Tibial nerve (tissue), 4 donors: ENCODE results near the gene ALDH1L1. TPM values are rescaled to one million over a fixed set of nuclear protein-coding genes. Genes with fewer than 3 reads are reported as not detected.

ENCODE experiments used
- DNase-seq, 2 donors: peaks; one replicate each; pipeline ENCODE4 v3.0.0-alpha.2; 2019; ENCODE audit warnings: low spot score in 2 of 2
- H3K27ac ChIP-seq, 4 donors: fragments of 200-600 bp; sonication (generic) in 3 of 4; one replicate each; pipeline ENCODE4 v1.5.1; 2017 to 2019; ENCODE audit warnings: mild to moderate bottlenecking in 1 of 4
- H3K27me3 ChIP-seq, 2 donors: fragments of 200-600 bp; sonication (generic) in 1 of 2; one replicate each; pipeline versions ENCODE4 v1.5.1 to v1.6.0; 2017 to 2019
- H3K36me3 ChIP-seq, 3 donors: fragments of 200-600 bp; sonication (generic); one replicate each; pipeline ENCODE4 v1.5.1; 2018 to 2019
- H3K4me1 ChIP-seq, 4 donors: fragments of 200-600 bp; sonication (generic) in 3 of 4; one replicate each; pipeline ENCODE4 v1.5.1; 2017 to 2019
- H3K4me3 ChIP-seq, 4 donors: fragments of 200-600 bp; sonication (generic) in 3 of 4; one replicate each; pipeline ENCODE4 v1.5.1; 2017 to 2019; ENCODE audit warnings: mild to moderate bottlenecking in 1 of 4, moderate library complexity in 1 of 4
- H3K9me3 ChIP-seq, 4 donors: fragments of 200-600 bp; sonication (generic) in 3 of 4; one replicate each; pipeline ENCODE4 v1.5.1; 2017 to 2019
- EP300 ChIP-seq, 2 donors: sonication (generic); formaldehyde crosslinking; IDR thresholded peaks; one replicate each; pipeline ENCODE4 v1.6.1; 2017; ENCODE audit warnings: antibody characterized with exemption in 2 of 2, mild to moderate bottlenecking in 1 of 2
- POLR2A ChIP-seq, 2 donors: fragments of 450-650 bp; IDR thresholded peaks; one replicate each; pipeline ENCODE4 v1.6.1; 2017; ENCODE audit warnings: antibody characterized with exemption in 2 of 2, mild to moderate bottlenecking in 2 of 2, moderate library complexity in 2 of 2
- WGBS, 2 donors: methylation state at CpG; one replicate each; pipeline ENCODE4 v1.1.5; 2018; 5-methylcytosine and 5-hydroxymethylcytosine counted together
- total RNA-seq, 4 donors: library from RNA; depleted of rRNA; stranded (reverse); fragments of >200 nt; gene quantifications; one replicate each; pipeline ENCODE4 v1.1.0, GENCODE V29; 2016
- TF ChIP-seq, protein P1 (sequence below), 5 experiments: fragments of 200-600 bp in 3 of 5; fragments of 450-650 bp in 2 of 5; sonication (generic) in 3 of 5; IDR thresholded peaks; one replicate each; pipeline ENCODE4 v1.5.1; 2016 to 2019; ENCODE audit warnings: antibody characterized with exemption in 5 of 5, mild to moderate bottlenecking in 3 of 5, moderate library complexity in 2 of 5

ALDH1L1 gene
- total RNA-seq, 4 donors from 2014 or later: 34.5 to 87.3 (median 50.8) TPM

- Histone ChIP-seq H3K9me3 (no peaks in the 10 kb centered on the region), H3K36me3 (no peaks in the 10 kb centered on the region), H3K27me3 (no peaks in the 10 kb centered on the region), H3K27ac (no peak overlapping the region), H3K4me1 (no peaks in the 10 kb centered on the region), H3K4me3 (no peak overlapping the region)
- DNase-seq: no peak
- TF ChIP-seq POLR2A (IDR thresholded peaks at IDR 0.05) (no peak), EP300 (IDR thresholded peaks at IDR 0.05) (no peak)
- TF ChIP-seq, protein P1, sequence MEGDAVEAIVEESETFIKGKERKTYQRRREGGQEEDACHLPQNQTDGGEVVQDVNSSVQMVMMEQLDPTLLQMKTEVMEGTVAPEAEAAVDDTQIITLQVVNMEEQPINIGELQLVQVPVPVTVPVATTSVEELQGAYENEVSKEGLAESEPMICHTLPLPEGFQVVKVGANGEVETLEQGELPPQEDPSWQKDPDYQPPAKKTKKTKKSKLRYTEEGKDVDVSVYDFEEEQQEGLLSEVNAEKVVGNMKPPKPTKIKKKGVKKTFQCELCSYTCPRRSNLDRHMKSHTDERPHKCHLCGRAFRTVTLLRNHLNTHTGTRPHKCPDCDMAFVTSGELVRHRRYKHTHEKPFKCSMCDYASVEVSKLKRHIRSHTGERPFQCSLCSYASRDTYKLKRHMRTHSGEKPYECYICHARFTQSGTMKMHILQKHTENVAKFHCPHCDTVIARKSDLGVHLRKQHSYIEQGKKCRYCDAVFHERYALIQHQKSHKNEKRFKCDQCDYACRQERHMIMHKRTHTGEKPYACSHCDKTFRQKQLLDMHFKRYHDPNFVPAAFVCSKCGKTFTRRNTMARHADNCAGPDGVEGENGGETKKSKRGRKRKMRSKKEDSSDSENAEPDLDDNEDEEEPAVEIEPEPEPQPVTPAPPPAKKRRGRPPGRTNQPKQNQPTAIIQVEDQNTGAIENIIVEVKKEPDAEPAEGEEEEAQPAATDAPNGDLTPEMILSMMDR (IDR thresholded peaks at IDR 0.05): no peak
- 92% methylated on average over 2 of the region's 2 CpGs; no CpG with 5 or more reads in 1 of the 2 donors for WGBS, 2 donors
Observed at GRCh38 chr3:126155280-126155640, 25.1 kb downstream of the ALDH1L1 start.

- WGBS, 2 donors: 91 to 92% methylated on average over 7 to 12 of the region's 13 CpGs
- DNase-seq: no peak
- TF ChIP-seq, protein P1 (IDR thresholded peaks at IDR 0.05): no peak
- TF ChIP-seq POLR2A (IDR thresholded peaks at IDR 0.05) (no peak), EP300 (IDR thresholded peaks at IDR 0.05) (no peak)
- Histone ChIP-seq H3K27me3 (no peaks in the 10 kb centered on the region), H3K27ac (no peak overlapping the region), H3K9me3 (no peaks in the 10 kb centered on the region), H3K4me3 (no peak overlapping the region), H3K36me3 (no peaks in the 10 kb centered on the region), H3K4me1 (no peaks in the 10 kb centered on the region)
Observed at GRCh38 chr3:126154391-126155279, 25.8 kb downstream of the ALDH1L1 start.

- H3K4me3 ChIP-seq: no peak overlapping the region
- H3K4me1 ChIP-seq: no peaks in the 10 kb centered on the region
- no peak for TF ChIP-seq EP300 (IDR thresholded peaks at IDR 0.05)
- no peaks in the 10 kb centered on the region for H3K36me3 ChIP-seq
- 82 to 91% methylated on average over 7 to 8 of the region's 8 CpGs for WGBS, 2 donors
- no peak overlapping the region for H3K27ac ChIP-seq
- no peaks in the 10 kb centered on the region for H3K27me3 ChIP-seq
- no peak for DNase-seq
- no peaks in the 10 kb centered on the region for H3K9me3 ChIP-seq
Observed at GRCh38 chr3:126153695-126154360, 26.6 kb downstream of the ALDH1L1 start.

- Histone ChIP-seq H3K4me1 (no peaks in the 10 kb centered on the region), H3K36me3 (no peaks in the 10 kb centered on the region), H3K4me3 (no peak overlapping the region), H3K27me3 (no peaks in the 10 kb centered on the region), H3K9me3 (no peaks in the 10 kb centered on the region), H3K27ac (no peak overlapping the region)
- WGBS, 2 donors: 92 to 93% methylated on average over 13 of the region's 13 CpGs
- TF ChIP-seq, protein P1 (IDR thresholded peaks at IDR 0.05): no peak
- TF ChIP-seq EP300 (IDR thresholded peaks at IDR 0.05) (no peak), POLR2A (IDR thresholded peaks at IDR 0.05) (no peak)
- no peak for DNase-seq
Observed at GRCh38 chr3:126152901-126153694, 27.3 kb downstream of the ALDH1L1 start.

DNA sequence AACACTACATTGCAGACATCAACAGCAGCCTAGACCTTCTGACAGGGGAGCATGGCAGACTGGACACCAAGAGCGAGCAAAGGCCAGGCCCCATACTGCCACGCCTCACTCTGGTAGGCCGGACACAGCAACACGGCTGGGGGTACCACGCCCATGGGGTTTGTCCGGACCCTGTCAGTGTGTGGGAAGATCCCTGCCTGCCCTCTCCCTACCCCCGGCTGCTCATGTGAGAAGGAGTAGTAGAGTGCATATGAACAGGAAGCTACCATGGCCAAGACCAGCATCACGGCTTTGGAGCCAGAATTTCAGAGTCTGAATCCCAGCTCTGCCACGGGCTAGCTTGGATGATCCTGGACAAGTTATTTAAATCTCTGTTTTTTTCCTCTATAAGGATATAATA is 27.9 kb downstream of the ALDH1L1 start:
- H3K36me3 ChIP-seq: no peaks in the 10 kb centered on the region
- no peaks in the 10 kb centered on the region for H3K4me1 ChIP-seq
- 77 to 78% methylated on average over 9 of the region's 9 CpGs for WGBS, 2 donors

More for the DNA sequence above, 27.9 kb downstream of the ALDH1L1 start:
- no peak for TF ChIP-seq EP300 (IDR thresholded peaks at IDR 0.05)
- TF ChIP-seq, protein P1 (IDR thresholded peaks at IDR 0.05): no peak
- no peak for TF ChIP-seq POLR2A (IDR thresholded peaks at IDR 0.05)
- no peak overlapping the region for H3K4me3 ChIP-seq
- H3K9me3 ChIP-seq: no peaks in the 10 kb centered on the region
- H3K27me3 ChIP-seq: no peaks in the 10 kb centered on the region
- H3K27ac ChIP-seq: no peak overlapping the region
- no peak for DNase-seq
